ENCODE results near the gene CACNA1D.

The CACNA1D gene

GRCh38 chr3:53733446-53733845, 239.0 kb downstream of the CACNA1D start:
- TF ChIP-seq CTCF (IDR thresholded peaks at IDR 0.05; ENCODE audit: insufficient read depth, missing control alignments) = no peak
- FAIRE-seq (no peak), DNase-seq (ENCODE audit: insufficient read length, low spot score) (no peak)

GRCh38 chr3:53739966-53740365, 245.6 kb downstream of the CACNA1D start:
- no peak for FAIRE-seq
- DNase-seq (ENCODE audit: insufficient read length, low spot score) = no peak
- no peak for TF ChIP-seq CTCF (IDR thresholded peaks at IDR 0.05; ENCODE audit: insufficient read depth, missing control alignments)

- no peak for FAIRE-seq
- no peak for TF ChIP-seq CTCF (IDR thresholded peaks at IDR 0.05; ENCODE audit: insufficient read depth, missing control alignments)
- no peak for DNase-seq (ENCODE audit: insufficient read length, low spot score)
Measured at GRCh38 chr3:53740956-53741355, 246.5 kb downstream of the CACNA1D start.

- TF ChIP-seq CTCF (IDR thresholded peaks at IDR 0.05; ENCODE audit: insufficient read depth, missing control alignments) = no peak
- no peak for FAIRE-seq
- DNase-seq (ENCODE audit: insufficient read length, low spot score) = no peak
Measured at GRCh38 chr3:53744351-53744750, 249.9 kb downstream of the CACNA1D start.

- DNase-seq (ENCODE audit: insufficient read length, low spot score) = no peak
- FAIRE-seq = no peak
- TF ChIP-seq CTCF (IDR thresholded peaks at IDR 0.05; ENCODE audit: insufficient read depth, missing control alignments) = no peak
Measured at GRCh38 chr3:53747559-53747958, 253.1 kb downstream of the CACNA1D start.

GRCh38 chr3:53748512-53749271, 254.3 kb downstream of the CACNA1D start:
- no peak for TF ChIP-seq CTCF (IDR thresholded peaks at IDR 0.05; ENCODE audit: insufficient read depth, missing control alignments)
- DNase-seq (ENCODE audit: insufficient read length, low spot score) (no peak), FAIRE-seq (no peak)

GRCh38 chr3:53749448-53749847, 255.0 kb downstream of the CACNA1D start:
- FAIRE-seq (no peak), DNase-seq (ENCODE audit: insufficient read length, low spot score) (no peak)
- TF ChIP-seq CTCF (IDR thresholded peaks at IDR 0.05; ENCODE audit: insufficient read depth, missing control alignments) = no peak

Data from D721Med (cell line).